ENCODE measurements around the gene SLC6A6.

SLC6A6 gene

GRCh38 chr3:14523792-14524191 is 121.4 kb downstream of the SLC6A6 start:
- no peak for DNase-seq (ENCODE audit: low spot score)

DNA sequence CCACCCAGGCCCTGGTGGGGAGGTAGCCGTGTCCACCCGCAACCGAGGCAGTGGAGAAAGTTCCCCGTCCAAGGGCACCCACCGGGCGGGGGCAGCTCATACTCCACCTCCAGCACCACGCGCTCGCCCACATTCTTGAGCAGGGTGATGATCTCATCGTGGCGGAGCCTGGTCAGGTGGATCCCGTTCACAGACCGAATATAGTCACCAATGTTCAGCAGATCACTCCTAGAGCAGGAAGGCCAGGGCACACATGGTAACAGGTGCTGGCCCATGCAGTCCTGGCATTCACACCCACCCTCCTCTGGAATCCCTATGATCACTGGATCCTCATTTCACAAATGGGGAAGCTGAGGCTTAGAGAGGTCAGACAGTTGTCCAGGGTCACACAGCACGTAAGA is 121.9 kb downstream of the SLC6A6 start:
- no peak for DNase-seq (ENCODE audit: low spot score)

GRCh38 chr3:14524920-14525660 is 122.7 kb downstream of the SLC6A6 start:
- DNase-seq (ENCODE audit: low spot score) = no peak

GRCh38 chr3:14525685-14526631 is 123.6 kb downstream of the SLC6A6 start:
- DNase-seq (ENCODE audit: low spot score) = no peak

DNA sequence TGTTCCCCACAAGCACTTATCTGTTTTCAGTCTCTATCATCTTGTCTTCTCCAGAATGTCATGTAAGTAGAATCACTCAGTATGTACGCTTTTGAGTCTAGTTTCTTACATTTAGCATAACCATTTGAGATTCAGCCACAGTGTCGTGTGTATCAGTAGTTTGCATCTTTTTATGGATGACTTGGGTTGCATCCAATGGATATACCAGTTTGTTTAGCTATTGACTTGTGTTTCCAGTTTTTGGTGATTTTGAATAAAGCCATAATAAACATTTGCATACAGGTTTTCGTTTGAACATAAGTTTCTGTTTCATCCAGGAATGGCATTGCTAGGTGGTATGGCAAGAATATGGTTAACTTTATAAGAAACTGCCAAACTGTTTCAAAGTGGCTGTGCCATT is 125.7 kb downstream of the SLC6A6 start:
- DNase-seq (ENCODE audit: low spot score) = no peak

- no peak for DNase-seq (ENCODE audit: low spot score)
These were observed 129.5 kb downstream of the SLC6A6 start for GRCh38 chr3:14531856-14532395.

GRCh38 chr3:14532691-14533456 is 130.5 kb downstream of the SLC6A6 start:
- no peak for DNase-seq (ENCODE audit: low spot score)

DNA sequence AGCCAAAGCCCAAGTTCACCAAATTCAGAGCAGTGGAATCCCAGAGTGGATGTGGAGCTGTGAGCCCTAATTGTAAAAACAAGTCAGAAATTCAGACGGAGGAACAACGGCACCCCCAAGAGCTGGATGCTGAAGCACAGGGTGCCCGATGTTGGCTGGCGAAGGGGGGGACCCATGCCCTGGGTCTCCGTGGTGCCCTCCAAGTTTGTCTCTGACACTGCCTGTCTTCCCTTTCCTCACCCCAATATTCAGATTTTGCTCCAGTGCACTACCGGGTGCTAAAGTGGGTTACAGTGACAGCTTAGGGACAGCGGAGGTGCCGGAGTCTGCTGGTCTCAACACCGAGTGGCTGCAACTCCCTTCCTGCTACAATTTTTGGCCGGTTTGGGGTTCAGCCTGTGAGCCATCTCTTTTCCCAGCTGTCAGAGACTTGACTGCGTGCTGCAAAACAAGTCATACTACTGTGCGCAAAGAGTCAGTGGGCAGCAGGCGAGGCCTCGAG is 131.1 kb downstream of the SLC6A6 start:
- DNase-seq (ENCODE audit: low spot score) = no peak

- DNase-seq (ENCODE audit: low spot score) = no peak
These were observed 132.2 kb downstream of the SLC6A6 start for GRCh38 chr3:14534516-14535191.

GRCh38 chr3:14535616-14536015 is 133.2 kb downstream of the SLC6A6 start:
- no peak for DNase-seq (ENCODE audit: low spot score)

DNA sequence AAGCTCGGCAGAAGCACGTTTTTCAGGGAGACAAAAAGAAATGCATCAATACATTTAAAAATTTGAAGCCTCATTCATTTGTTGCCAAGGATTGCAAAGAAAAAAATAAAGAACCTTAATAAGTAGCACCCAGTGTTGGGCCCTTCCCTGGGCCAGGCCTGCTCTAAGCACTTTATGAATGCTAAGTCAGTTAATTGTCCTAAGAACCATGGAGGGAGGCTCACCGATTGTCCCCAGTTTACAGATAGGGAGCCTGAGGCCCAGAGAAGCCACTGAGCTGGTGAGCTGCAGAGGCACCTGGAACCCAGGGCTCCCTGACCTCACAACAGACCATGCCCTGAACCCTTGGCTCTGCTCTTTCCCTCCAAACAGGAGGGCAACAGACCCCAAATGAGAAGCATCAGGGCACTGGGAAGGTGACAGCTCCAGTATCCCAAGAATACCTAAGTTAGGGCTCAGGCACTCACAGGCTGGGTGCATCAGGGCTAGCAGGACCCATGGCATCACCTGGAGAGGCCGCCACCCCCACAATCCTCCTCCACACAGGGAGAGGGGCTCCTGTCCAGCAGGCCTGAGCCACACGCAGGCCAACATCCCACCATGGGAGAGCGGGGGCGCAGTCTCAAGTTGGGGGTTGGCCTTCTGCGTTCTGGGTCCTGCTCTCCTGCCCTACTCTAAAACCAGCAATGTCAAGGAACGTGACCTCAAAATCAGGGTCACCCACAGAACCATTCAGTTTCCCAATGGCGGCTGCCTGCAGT is 133.8 kb downstream of the SLC6A6 start:
- no peak for DNase-seq (ENCODE audit: low spot score)

- no peak for DNase-seq (ENCODE audit: low spot score)
These were observed 134.6 kb downstream of the SLC6A6 start for GRCh38 chr3:14536837-14537589.

DNA sequence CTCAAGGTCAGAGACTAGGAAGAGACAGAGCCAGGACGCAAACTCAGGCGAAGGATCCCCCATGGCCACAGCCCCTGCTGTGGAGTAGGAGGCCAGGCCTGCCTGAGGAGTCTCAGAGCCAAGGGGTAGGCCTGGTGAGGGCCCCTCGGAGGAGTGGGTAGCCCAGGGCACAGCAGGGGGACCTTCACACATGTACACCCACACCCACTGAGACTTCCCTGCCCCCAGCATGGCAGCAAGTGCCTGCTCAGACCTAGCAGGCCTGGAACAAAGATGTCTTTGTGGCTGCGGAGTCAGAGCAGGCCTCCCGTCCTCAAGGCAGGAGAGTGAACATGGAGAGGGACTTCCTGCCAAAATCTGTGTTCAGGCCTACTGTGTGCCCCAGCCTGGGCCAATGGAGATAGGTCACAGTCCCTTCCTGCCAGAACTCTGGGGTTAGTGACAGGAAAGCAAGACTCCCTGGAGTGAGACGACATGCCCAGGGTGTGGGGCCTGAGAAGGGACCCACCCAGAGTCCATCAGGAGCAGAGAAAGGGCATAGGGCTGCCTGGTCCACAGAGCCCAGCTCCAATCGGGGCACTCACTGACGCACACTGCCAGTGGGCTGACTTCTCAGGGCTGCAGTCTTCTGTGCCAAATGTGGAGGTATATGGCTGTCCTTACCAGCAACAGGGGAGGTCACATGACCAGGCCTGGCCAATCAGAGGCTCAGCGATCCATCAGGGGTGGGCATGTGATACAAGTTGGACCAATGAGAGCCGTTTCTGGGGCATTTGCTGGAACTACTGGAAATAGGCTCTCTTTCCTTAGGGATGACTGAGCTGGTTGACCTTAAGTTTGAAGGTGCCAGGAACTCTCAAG is 135.4 kb downstream of the SLC6A6 start:
- no peak for DNase-seq (ENCODE audit: low spot score)

DNA sequence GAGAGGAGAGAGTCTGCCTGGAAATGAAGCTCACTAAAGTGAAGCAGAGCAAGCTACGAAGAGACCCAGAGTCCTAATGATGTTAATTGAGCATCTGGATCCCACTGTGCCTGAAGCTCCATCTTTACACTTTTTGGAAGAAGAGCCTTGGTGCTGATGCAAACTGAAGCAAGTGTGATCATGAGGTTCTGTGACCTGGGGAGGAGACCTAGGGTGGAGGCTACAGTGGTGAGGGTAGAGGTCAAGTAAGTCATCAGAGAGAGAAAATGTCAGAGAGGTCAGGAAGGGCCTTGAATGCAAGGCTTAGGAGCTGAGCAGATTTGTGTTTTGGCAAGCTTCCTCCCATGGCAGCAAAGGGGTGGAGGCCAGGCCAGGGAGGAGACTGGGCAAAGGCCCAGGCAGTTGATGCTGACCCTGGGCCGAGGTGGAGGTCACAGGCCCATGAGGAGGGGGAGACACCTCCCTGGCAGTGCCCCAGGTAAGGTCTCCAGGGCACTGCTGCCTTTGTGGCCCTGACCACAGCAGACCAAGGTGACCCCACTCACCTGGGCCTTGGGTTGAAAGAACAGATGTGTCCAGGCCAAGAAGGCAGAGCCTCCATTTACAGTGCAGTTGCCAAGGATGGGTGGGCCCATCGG is 136.2 kb downstream of the SLC6A6 start:
- no peak for DNase-seq (ENCODE audit: low spot score)

Data from ecto neural progenitor cell (in vitro differentiated cells).